Cardiac muscle cell (in vitro differentiated cells and primary cell): ENCODE measurements around the gene R3HCC1L. TPM values are rescaled to one million over a fixed set of nuclear protein-coding genes. Genes with fewer than 3 reads are reported as not detected.

ENCODE experiments used
- DNase-seq, 2 donors: peaks; one replicate each; pipeline versions ENCODE4 v3.0.0 to v3.0.0-alpha.2; 2010 to 2017; ENCODE audit warnings: low read depth in 1 of 2, low spot score in 1 of 2
- H3K27ac ChIP-seq: fragments of 200-600 bp; sonication (generic); 2 replicates; pipeline ENCODE4 v1.5.1; 2016
- H3K27me3 ChIP-seq: fragments of 200-600 bp; sonication (generic); 2 replicates; pipeline ENCODE4 v1.6.0; 2016; ENCODE audit warnings: control low read depth
- H3K36me3 ChIP-seq: fragments of 200-600 bp; sonication (generic); 2 replicates; pipeline ENCODE4 v1.5.1; 2016; ENCODE audit warnings: control low read depth
- H3K4me1 ChIP-seq: fragments of 200-600 bp; sonication (generic); 2 replicates; pipeline ENCODE4 v1.8.1; 2017; ENCODE audit warnings: low read depth, mild to moderate bottlenecking, mixed run types
- H3K4me3 ChIP-seq: fragments of 200-600 bp; sonication (generic); 2 replicates; pipeline ENCODE4 v1.5.1; 2016; ENCODE audit warnings: mild to moderate bottlenecking
- H3K9me3 ChIP-seq: fragments of 200-600 bp; sonication (generic); 2 replicates; pipeline ENCODE4 v1.5.1; 2017; ENCODE audit warnings: low read depth, mild to moderate bottlenecking, control low read depth
- polyA plus RNA-seq: library from polyadenylated mRNA; unstranded; fragments of >200 nt; fragmentation: Nextera tagmentation; extraction: Ambion mirVana; gene quantifications from 2 replicates; pipeline ENCODE4 v1.2.1, GENCODE V29; 2016
- total RNA-seq: library from RNA; depleted of rRNA; stranded (reverse); fragments of >200 nt; gene quantifications from 2 replicates; pipeline ENCODE4 v1.2.3, GENCODE V29; 2016
- TF ChIP-seq, protein P1 (sequence below): IDR thresholded peaks from 2 replicates; pipeline ENCODE4 v1.5.1; 2012; ENCODE audit warnings: low read depth, mild to moderate bottlenecking, low read length

The R3HCC1L gene
- total and polyA plus RNA-seq, 2 experiments from 2014 or later: 15.8 to 16.9 TPM

DNA sequence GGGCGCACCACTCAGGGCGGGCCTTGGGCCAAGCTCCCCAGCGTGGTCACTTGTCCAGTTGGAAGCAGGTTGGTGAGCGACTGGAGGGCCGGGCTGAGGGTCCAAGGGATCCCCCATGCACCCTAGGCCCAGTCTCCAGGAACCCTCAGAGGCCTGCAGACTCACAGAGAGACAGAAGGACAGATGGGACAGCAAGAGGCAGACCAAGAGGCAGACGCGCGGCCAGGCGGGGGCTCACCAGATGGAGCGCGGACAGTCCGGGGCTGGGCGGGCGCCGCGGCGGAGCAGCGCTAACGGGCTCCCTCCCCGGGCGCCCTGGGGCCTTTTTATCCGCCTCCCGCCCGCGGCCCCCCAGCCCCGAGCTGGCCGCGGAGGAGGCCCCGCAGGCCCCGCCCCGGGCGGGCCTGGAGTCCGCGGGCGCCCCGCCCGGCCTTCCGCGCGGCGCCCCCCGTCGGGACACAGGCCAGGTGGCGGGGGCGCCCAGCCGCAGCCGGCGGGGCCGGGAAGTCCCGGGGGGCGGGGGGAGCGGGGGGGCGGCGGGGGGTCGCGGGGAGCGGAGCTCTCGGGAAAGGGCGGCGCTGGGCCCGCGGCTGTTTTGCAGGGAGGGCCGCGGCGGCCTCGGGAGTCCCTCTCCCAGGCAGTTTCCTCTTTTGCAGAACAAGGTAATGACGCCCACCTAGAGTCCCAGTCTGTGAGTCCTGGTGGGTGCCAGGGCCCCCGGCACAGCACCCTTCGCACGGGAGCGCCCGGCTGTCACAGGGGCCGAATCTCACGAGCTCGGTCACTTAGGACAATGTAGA, 133.6 kb downstream of the R3HCC1L start, which contains the start of gene LOXL4:
Gene LOXL4 (minus strand): TSS at position 301 of the 800 bp plus-strand sequence. CDS start 5,175 bp downstream, outside the sequence.
- peaks cover 25% of the 10 kb centered on the region for H3K4me1 ChIP-seq
- TF ChIP-seq, protein P1, sequence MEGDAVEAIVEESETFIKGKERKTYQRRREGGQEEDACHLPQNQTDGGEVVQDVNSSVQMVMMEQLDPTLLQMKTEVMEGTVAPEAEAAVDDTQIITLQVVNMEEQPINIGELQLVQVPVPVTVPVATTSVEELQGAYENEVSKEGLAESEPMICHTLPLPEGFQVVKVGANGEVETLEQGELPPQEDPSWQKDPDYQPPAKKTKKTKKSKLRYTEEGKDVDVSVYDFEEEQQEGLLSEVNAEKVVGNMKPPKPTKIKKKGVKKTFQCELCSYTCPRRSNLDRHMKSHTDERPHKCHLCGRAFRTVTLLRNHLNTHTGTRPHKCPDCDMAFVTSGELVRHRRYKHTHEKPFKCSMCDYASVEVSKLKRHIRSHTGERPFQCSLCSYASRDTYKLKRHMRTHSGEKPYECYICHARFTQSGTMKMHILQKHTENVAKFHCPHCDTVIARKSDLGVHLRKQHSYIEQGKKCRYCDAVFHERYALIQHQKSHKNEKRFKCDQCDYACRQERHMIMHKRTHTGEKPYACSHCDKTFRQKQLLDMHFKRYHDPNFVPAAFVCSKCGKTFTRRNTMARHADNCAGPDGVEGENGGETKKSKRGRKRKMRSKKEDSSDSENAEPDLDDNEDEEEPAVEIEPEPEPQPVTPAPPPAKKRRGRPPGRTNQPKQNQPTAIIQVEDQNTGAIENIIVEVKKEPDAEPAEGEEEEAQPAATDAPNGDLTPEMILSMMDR: no peak
- peak; percentile 40 to 47 for DNase-seq
- no peaks in the 10 kb centered on the region for H3K36me3 ChIP-seq
- no peaks in the 10 kb centered on the region for H3K27me3 ChIP-seq
- no peaks in the 10 kb centered on the region for H3K9me3 ChIP-seq
- peak within 1 kb of the TSS; percentile 17 for H3K4me3 ChIP-seq
- H3K27ac ChIP-seq: peak within 1 kb of the TSS; percentile 57

DNA sequence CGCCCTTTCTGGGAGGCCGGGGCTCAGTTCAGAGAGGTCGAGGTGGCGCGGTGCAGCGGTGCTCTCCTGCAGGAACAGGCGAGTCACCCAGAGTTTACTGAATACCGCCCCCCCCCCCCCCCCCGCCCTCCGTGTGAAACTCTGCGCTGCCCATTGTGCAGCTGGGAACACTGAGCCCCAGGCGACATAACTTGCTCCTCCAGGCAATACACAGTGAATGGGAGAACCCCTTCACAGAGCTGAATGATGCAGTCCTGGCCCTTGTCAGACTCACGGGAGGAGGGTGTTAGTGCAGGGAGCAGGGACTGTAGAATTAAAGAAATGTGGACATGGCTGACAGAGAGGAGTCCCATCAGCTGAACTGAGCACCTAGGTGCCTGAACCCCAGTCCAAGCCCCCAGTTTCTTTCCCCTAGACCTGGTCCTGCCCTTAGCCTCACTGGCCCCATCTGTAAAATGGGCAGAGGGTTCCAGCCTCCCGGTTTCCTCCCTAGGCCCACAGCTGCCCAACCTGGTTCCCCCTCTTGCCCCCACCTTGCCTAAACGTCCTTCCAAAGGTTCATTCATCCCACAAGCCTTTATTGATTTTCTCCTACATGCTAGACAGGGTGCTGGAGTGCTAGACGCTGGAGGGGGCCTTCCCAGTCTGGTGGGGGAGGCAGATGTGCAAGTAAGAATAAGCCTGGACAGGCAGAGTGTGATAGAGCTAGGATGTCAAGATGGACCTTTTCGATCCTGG, 134.4 kb downstream of the R3HCC1L start:
- peak in 1 of 2 donors; percentile 36 for DNase-seq
- no peaks in the 10 kb centered on the region for H3K27me3 ChIP-seq

DNA sequence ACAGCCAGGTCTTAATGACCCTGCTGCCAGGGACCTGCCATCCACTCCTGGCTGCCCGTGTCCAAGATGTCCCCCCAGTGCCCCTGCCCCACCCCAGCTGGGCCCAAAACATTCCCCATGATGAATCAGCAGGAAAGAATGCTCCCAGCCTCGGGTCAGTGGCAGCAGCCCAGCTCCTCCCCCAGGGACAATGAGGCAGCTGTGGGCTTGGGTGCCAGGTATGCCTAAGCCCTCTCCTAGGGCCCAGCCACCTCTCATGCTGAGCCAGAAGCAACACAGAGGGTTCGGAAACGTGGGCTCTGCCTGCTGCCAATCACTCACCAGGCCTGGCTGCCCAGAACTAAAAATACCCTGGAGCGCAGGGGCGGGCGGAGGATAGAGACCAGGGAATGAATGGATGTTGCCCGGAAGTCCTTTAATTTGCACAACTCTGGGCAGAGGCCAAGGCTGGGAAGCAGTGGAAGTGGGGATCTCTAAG, 135.0 kb downstream of the R3HCC1L start:
- no peak overlapping the region for H3K4me3 ChIP-seq
- H3K27me3 ChIP-seq: no peaks in the 10 kb centered on the region
- no peaks in the 10 kb centered on the region for H3K9me3 ChIP-seq
- H3K36me3 ChIP-seq: no peaks in the 10 kb centered on the region
- TF ChIP-seq, protein P1: no peak
- peak; percentile 73 to 89 for DNase-seq
- H3K4me1 ChIP-seq: peaks cover 25% of the 10 kb centered on the region
- H3K27ac ChIP-seq: peak overlapping the region; percentile 57

More for the DNA sequence above, 134.4 kb downstream of the R3HCC1L start:
- Histone ChIP-seq H3K27ac (peak overlapping the region; percentile 57), H3K9me3 (no peaks in the 10 kb centered on the region), H3K4me1 (peaks cover 25% of the 10 kb centered on the region), H3K36me3 (no peaks in the 10 kb centered on the region), H3K4me3 (peak overlapping the region; percentile 17)
- TF ChIP-seq, protein P1: no peak

DNA sequence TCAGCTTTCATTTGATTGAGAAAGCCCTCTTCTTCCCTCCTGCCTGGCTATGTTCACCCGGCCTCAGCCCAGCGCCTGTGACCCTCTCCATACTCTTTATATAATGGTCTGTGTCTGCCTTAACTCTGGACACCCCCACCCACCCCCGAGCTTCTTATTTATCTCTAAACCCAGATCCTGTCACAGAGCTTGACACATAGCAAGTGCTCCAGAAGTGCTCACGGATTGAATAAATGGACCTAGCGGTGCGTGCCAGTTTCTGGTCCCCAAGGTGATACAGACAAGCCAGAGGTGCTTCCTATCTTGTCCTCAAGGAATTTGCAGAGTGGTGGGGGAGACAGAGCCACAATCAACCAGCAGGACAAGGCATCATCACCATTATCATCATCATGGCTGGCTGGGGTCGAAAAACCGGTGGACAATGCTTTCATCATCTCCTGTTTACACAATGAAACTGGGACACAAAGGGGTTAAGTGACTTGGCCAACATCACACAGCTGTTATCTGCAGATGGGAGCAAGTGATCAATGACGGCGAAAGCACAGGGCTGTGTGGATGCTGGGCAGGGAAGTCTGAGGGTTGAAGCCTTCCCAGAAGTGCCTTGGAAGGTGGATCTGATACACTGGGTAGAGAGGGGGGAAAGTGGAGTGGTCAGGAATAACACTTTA, 135.8 kb downstream of the R3HCC1L start:
- no peak for DNase-seq
- peaks cover 25% of the 10 kb centered on the region for H3K4me1 ChIP-seq
- no peaks in the 10 kb centered on the region for H3K36me3 ChIP-seq
- no peak overlapping the region for H3K4me3 ChIP-seq
- peak overlapping the region; percentile 57 for H3K27ac ChIP-seq
- H3K27me3 ChIP-seq: no peaks in the 10 kb centered on the region
- TF ChIP-seq, protein P1: no peak
- no peaks in the 10 kb centered on the region for H3K9me3 ChIP-seq

DNA sequence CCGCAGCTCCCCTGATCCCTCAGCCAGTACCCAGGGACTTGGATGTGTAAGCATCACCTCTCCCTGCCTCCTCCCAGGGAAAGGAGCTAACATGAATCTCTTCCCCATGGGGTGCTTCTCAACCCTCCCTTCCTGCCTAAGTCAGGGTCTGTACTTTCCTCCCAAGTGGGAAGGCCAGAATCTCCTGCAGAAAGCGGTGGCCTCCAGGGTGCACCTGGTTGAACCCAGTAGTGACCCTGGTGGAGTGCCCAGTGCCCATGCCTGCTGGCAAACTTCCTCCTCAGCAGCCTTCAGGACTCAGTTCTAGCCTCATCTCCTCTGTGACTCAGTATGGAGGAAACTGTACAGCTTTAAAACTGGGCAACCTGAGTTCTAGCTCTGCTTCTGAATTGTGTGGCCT, 136.3 kb downstream of the R3HCC1L start:
- TF ChIP-seq, protein P1: no peak
- Histone ChIP-seq H3K4me1 (peaks cover 25% of the 10 kb centered on the region), H3K9me3 (no peaks in the 10 kb centered on the region), H3K27ac (no peak overlapping the region), H3K36me3 (no peaks in the 10 kb centered on the region), H3K4me3 (no peak overlapping the region), H3K27me3 (no peaks in the 10 kb centered on the region)
- DNase-seq: no peak
